Ishikawa (cell line): ENCODE results near the gene GALNT7.

ENCODE experiments used
- MAX ChIP-seq: IDR thresholded peaks from 2 replicates; pipeline ENCODE4 v1.6.1; 2012
- USF1 ChIP-seq: IDR thresholded peaks from 2 replicates; pipeline ENCODE4 v1.6.1; 2012

- TF ChIP-seq MAX (no peak), USF1 (no peak)
Observed at GRCh38 chr4:173171098-173171497, 2.5 kb downstream of the GALNT7 start.
